K562 (cell line): ENCODE data around the gene PODXL. TPM values are rescaled to one million over a fixed set of nuclear protein-coding genes. Genes with fewer than 3 reads are reported as not detected.

Experiments
- CEBPG ChIP-seq, 3 experiments: fragments of 200-800 bp in 1 of 3; sonication (Bioruptor generic) in 1 of 3; sonication (generic) in 1 of 3; formaldehyde crosslinking in 1 of 3; IDR thresholded peaks in 2 of 3; conservative IDR thresholded peaks in 1 of 3; 2 replicates each; pipeline versions ENCODE4 v1.6.1 to v1.8.0; 2016 to 2022; ENCODE audit warnings: missing compliant biosample characterization in 2 of 3, missing genetic modification characterization in 2 of 3, mild to moderate bottlenecking in 1 of 3, missing genetic modification reagents in 1 of 3
- KLF6 ChIP-seq: fragments of 250-450 bp; sonication (Bioruptor Pico); IDR thresholded peaks from 2 replicates; pipeline ENCODE4 v1.4.0; 2020; ENCODE audit warnings: mild to moderate bottlenecking, moderate library complexity, borderline replicate concordance
- POLR2A ChIP-seq: fragments of 450-650 bp; conservative IDR thresholded peaks from 2 replicates; pipeline ENCODE4 v1.6.1; 2016
- ZNF324 ChIP-seq: fragments of 250-450 bp; sonication (Bioruptor Pico); IDR thresholded peaks from 2 replicates; pipeline ENCODE4 v1.4.0; 2020; ENCODE audit warnings: mild to moderate bottlenecking
- ZNF695 ChIP-seq: fragments of 450-650 bp; formaldehyde crosslinking; IDR thresholded peaks from 2 replicates; pipeline ENCODE4 v1.4.0; 2020; ENCODE audit warnings: mild to moderate bottlenecking, moderate library complexity
- polyA plus RNA-seq, 8 experiments: library from polyadenylated mRNA; depleted of rRNA in 4 of 8; stranded (reverse) in 5 of 8; unstranded in 3 of 8; fragments of >200 nt; fragmentation: Nextera tagmentation in 2 of 8; fragmentation: Illumina TruSeq in 1 of 8; extraction: Ambion mirVana in 2 of 8; extraction: Trizol in 1 of 8; gene quantifications; 2 replicates each; pipeline versions ENCODE4 v1.2.1 to v1.2.3, GENCODE V29; 2011 to 2014; ENCODE audit warnings: inconsistent platforms in 1 of 8, missing spikeins in 1 of 8
- total RNA-seq, 7 experiments: library from RNA; depleted of rRNA in 6 of 7; stranded (reverse); fragments of >200 nt in 6 of 7; fragmentation: Illumina TruSeq in 2 of 7; extraction: Trizol in 2 of 7; gene quantifications; 2 replicates each; pipeline versions ENCODE4 v1.2.1 to v1.2.3, GENCODE V29; 2011 to 2021; ENCODE audit warnings: low replicate concordance in 1 of 7
- TF ChIP-seq, protein P1 (sequence below): fragments of 250-450 bp; sonication (Bioruptor Pico); IDR thresholded peaks from 2 replicates; pipeline ENCODE4 v1.5.0; 2020; ENCODE audit warnings: mild to moderate bottlenecking, borderline replicate concordance
- TF ChIP-seq, protein P2 (sequence below): fragments of 450-650 bp; IDR thresholded peaks from 2 replicates; pipeline ENCODE4 v1.6.1; 2016; ENCODE audit warnings: borderline replicate concordance
- TF ChIP-seq, protein P3 (sequence below): fragments of 450-650 bp; IDR thresholded peaks from 2 replicates; pipeline ENCODE4 v1.6.1; 2016; ENCODE audit warnings: mild to moderate bottlenecking, moderate library complexity
- TF ChIP-seq, protein P4 (sequence below): fragments of 250-450 bp; sonication (Bioruptor Pico); IDR thresholded peaks from 2 replicates; pipeline ENCODE4 v1.4.0; 2020; ENCODE audit warnings: mild to moderate bottlenecking

Gene PODXL
- total and polyA plus RNA-seq, 9 of the 15 experiments (the other 6 are each of a cell fraction or from before 2014, with no cell fraction given), result 0.01 to 0.73 (median 0.07) TPM

DNA sequence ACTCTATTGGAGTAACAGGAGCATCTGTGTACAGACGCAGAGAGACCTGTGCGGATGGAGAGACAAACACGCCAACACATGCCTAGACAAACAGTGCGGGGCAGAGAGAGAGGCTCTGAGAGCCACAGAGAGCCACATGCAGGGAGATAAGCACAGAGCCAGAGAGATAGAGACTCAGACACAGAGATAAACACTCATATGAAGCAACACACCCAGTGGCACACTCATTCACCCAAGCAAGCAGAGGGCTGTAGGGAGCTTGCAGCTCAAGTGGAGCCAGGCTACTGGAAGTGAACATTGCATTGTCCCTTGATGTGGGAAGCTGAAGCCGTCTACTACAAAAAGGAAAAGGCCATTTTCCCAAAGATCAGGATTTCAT is 46.6 kb upstream of the PODXL start (continued):
- TF ChIP-seq, protein P1, sequence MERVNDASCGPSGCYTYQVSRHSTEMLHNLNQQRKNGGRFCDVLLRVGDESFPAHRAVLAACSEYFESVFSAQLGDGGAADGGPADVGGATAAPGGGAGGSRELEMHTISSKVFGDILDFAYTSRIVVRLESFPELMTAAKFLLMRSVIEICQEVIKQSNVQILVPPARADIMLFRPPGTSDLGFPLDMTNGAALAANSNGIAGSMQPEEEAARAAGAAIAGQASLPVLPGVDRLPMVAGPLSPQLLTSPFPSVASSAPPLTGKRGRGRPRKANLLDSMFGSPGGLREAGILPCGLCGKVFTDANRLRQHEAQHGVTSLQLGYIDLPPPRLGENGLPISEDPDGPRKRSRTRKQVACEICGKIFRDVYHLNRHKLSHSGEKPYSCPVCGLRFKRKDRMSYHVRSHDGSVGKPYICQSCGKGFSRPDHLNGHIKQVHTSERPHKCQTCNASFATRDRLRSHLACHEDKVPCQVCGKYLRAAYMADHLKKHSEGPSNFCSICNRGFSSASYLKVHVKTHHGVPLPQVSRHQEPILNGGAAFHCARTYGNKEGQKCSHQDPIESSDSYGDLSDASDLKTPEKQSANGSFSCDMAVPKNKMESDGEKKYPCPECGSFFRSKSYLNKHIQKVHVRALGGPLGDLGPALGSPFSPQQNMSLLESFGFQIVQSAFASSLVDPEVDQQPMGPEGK (CRISPR knock-in tag), result no peak
- TF ChIP-seq, protein P2, sequence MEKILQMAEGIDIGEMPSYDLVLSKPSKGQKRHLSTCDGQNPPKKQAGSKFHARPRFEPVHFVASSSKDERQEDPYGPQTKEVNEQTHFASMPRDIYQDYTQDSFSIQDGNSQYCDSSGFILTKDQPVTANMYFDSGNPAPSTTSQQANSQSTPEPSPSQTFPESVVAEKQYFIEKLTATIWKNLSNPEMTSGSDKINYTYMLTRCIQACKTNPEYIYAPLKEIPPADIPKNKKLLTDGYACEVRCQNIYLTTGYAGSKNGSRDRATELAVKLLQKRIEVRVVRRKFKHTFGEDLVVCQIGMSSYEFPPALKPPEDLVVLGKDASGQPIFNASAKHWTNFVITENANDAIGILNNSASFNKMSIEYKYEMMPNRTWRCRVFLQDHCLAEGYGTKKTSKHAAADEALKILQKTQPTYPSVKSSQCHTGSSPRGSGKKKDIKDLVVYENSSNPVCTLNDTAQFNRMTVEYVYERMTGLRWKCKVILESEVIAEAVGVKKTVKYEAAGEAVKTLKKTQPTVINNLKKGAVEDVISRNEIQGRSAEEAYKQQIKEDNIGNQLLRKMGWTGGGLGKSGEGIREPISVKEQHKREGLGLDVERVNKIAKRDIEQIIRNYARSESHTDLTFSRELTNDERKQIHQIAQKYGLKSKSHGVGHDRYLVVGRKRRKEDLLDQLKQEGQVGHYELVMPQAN, result no peak
- TF ChIP-seq CEBPG (CRISPR knock-in tag; IDR thresholded peaks at IDR 0.05), result peak; percentile 47; the same call in 1 of the 2 replicates
- peak; percentile 76 to 82 for TF ChIP-seq CEBPG (tag; conservative IDR thresholded peaks at IDR 0.05 in 1 of 2, IDR thresholded peaks at IDR 0.05 in 1 of 2)
- TF ChIP-seq, protein P3, sequence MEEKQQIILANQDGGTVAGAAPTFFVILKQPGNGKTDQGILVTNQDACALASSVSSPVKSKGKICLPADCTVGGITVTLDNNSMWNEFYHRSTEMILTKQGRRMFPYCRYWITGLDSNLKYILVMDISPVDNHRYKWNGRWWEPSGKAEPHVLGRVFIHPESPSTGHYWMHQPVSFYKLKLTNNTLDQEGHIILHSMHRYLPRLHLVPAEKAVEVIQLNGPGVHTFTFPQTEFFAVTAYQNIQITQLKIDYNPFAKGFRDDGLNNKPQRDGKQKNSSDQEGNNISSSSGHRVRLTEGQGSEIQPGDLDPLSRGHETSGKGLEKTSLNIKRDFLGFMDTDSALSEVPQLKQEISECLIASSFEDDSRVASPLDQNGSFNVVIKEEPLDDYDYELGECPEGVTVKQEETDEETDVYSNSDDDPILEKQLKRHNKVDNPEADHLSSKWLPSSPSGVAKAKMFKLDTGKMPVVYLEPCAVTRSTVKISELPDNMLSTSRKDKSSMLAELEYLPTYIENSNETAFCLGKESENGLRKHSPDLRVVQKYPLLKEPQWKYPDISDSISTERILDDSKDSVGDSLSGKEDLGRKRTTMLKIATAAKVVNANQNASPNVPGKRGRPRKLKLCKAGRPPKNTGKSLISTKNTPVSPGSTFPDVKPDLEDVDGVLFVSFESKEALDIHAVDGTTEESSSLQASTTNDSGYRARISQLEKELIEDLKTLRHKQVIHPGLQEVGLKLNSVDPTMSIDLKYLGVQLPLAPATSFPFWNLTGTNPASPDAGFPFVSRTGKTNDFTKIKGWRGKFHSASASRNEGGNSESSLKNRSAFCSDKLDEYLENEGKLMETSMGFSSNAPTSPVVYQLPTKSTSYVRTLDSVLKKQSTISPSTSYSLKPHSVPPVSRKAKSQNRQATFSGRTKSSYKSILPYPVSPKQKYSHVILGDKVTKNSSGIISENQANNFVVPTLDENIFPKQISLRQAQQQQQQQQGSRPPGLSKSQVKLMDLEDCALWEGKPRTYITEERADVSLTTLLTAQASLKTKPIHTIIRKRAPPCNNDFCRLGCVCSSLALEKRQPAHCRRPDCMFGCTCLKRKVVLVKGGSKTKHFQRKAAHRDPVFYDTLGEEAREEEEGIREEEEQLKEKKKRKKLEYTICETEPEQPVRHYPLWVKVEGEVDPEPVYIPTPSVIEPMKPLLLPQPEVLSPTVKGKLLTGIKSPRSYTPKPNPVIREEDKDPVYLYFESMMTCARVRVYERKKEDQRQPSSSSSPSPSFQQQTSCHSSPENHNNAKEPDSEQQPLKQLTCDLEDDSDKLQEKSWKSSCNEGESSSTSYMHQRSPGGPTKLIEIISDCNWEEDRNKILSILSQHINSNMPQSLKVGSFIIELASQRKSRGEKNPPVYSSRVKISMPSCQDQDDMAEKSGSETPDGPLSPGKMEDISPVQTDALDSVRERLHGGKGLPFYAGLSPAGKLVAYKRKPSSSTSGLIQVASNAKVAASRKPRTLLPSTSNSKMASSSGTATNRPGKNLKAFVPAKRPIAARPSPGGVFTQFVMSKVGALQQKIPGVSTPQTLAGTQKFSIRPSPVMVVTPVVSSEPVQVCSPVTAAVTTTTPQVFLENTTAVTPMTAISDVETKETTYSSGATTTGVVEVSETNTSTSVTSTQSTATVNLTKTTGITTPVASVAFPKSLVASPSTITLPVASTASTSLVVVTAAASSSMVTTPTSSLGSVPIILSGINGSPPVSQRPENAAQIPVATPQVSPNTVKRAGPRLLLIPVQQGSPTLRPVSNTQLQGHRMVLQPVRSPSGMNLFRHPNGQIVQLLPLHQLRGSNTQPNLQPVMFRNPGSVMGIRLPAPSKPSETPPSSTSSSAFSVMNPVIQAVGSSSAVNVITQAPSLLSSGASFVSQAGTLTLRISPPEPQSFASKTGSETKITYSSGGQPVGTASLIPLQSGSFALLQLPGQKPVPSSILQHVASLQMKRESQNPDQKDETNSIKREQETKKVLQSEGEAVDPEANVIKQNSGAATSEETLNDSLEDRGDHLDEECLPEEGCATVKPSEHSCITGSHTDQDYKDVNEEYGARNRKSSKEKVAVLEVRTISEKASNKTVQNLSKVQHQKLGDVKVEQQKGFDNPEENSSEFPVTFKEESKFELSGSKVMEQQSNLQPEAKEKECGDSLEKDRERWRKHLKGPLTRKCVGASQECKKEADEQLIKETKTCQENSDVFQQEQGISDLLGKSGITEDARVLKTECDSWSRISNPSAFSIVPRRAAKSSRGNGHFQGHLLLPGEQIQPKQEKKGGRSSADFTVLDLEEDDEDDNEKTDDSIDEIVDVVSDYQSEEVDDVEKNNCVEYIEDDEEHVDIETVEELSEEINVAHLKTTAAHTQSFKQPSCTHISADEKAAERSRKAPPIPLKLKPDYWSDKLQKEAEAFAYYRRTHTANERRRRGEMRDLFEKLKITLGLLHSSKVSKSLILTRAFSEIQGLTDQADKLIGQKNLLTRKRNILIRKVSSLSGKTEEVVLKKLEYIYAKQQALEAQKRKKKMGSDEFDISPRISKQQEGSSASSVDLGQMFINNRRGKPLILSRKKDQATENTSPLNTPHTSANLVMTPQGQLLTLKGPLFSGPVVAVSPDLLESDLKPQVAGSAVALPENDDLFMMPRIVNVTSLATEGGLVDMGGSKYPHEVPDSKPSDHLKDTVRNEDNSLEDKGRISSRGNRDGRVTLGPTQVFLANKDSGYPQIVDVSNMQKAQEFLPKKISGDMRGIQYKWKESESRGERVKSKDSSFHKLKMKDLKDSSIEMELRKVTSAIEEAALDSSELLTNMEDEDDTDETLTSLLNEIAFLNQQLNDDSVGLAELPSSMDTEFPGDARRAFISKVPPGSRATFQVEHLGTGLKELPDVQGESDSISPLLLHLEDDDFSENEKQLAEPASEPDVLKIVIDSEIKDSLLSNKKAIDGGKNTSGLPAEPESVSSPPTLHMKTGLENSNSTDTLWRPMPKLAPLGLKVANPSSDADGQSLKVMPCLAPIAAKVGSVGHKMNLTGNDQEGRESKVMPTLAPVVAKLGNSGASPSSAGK, result no peak
- no peak for TF ChIP-seq KLF6 (CRISPR knock-in tag)
- TF ChIP-seq, protein P4, sequence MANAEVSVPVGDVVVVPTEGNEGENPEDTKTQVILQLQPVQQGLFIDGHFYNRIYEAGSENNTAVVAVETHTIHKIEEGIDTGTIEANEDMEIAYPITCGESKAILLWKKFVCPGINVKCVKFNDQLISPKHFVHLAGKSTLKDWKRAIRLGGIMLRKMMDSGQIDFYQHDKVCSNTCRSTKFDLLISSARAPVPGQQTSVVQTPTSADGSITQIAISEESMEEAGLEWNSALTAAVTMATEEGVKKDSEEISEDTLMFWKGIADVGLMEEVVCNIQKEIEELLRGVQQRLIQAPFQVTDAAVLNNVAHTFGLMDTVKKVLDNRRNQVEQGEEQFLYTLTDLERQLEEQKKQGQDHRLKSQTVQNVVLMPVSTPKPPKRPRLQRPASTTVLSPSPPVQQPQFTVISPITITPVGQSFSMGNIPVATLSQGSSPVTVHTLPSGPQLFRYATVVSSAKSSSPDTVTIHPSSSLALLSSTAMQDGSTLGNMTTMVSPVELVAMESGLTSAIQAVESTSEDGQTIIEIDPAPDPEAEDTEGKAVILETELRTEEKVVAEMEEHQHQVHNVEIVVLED (CRISPR knock-in tag), result 0 out of 2 replicates have a peak, but pooled peaks have one; percentile 22
- TF ChIP-seq POLR2A, result no peak
- TF ChIP-seq ZNF324 (CRISPR knock-in tag), result no peak
- no peak for TF ChIP-seq ZNF695
